ENCODE measurements around the gene FLII. TPM values are rescaled to one million over a fixed set of nuclear protein-coding genes. Genes with fewer than 3 reads are reported as not detected.
A peak's percentile ranks its signal among the peaks of the same experiment; 100 is the strongest.

Gene FLII
- total and polyA plus RNA-seq, 2 of the 13 experiments (the other 11 are each of a cell fraction or from before 2014, with no cell fraction given): 130 to 303 TPM

GRCh38 chr17:18260332-18261145, 2.0 kb upstream of the FLII start, which contains the start of gene MIEF2 (continued):
- TF ChIP-seq DZIP1 (CRISPR knock-in tag; IDR thresholded peaks at IDR 0.05): no peak
- no peak for TF ChIP-seq FOXP4 (CRISPR knock-in tag; IDR thresholded peaks at IDR 0.05)
- peak; percentile 41; the same call in 1 of the 2 replicates for TF ChIP-seq ZZZ3 (CRISPR knock-in tag; IDR thresholded peaks at IDR 0.05; ENCODE audit: borderline replicate concordance)
- no peak; the same call in 1 of the 2 replicates for TF ChIP-seq ZNF572 (CRISPR knock-in tag; IDR thresholded peaks at IDR 0.05)
- no peak for TF ChIP-seq MED1 (CRISPR knock-in tag; IDR thresholded peaks at IDR 0.05)
- TF ChIP-seq HOXA5 (CRISPR knock-in tag; IDR thresholded peaks at IDR 0.05): peak; percentile 29; the same call in 1 of the 2 replicates
- TF ChIP-seq ZNF431 (CRISPR knock-in tag; IDR thresholded peaks at IDR 0.05; ENCODE audit: borderline replicate concordance, low read depth): no peak
- no peak for TF ChIP-seq ZNF10 (CRISPR knock-in tag; IDR thresholded peaks at IDR 0.05; ENCODE audit: borderline replicate concordance, low read depth)
- no peak for TF ChIP-seq ONECUT2 (CRISPR knock-in tag; IDR thresholded peaks at IDR 0.05)
- 0 out of 2 replicates have a peak, but pooled peaks have one; percentile 48 for TF ChIP-seq ZFP37 (CRISPR knock-in tag; IDR thresholded peaks at IDR 0.05; ENCODE audit: borderline replicate concordance)
- peak; percentile 91 for TF ChIP-seq ZBTB2 (CRISPR knock-in tag; IDR thresholded peaks at IDR 0.05; ENCODE audit: low read depth)
- TF ChIP-seq SMARCC2 (IDR thresholded peaks at IDR 0.05): no peak
- TF ChIP-seq KLF12 (CRISPR knock-in tag; IDR thresholded peaks at IDR 0.05; ENCODE audit: borderline replicate concordance): no peak
- TF ChIP-seq RELA (CRISPR knock-in tag; IDR thresholded peaks at IDR 0.05): no peak
- TF ChIP-seq ZNF766 (CRISPR knock-in tag; IDR thresholded peaks at IDR 0.05; ENCODE audit: borderline replicate concordance): no peak; the same call in 1 of the 2 replicates
- TF ChIP-seq GZF1 (CRISPR knock-in tag; IDR thresholded peaks at IDR 0.05): no peak; the same call in 1 of the 2 replicates
- peak; percentile 11; the same call in 1 of the 2 replicates for TF ChIP-seq MAZ (IDR thresholded peaks at IDR 0.05; ENCODE audit: borderline replicate concordance, low read depth, low read length)
- peak; percentile 91 for TF ChIP-seq MAZ (CRISPR knock-in tag; IDR thresholded peaks at IDR 0.05; ENCODE audit: low read depth)
- TF ChIP-seq SOX6 (IDR thresholded peaks at IDR 0.05): no peak
- peak; percentile 40; the same call in 1 of the 2 replicates for TF ChIP-seq SOX6 (CRISPR knock-in tag; IDR thresholded peaks at IDR 0.05)
- peak; percentile 97 for TF ChIP-seq NFYB (CRISPR knock-in tag; IDR thresholded peaks at IDR 0.05)
- peak; percentile 92; the same call in 1 of the 2 replicates for TF ChIP-seq ZSCAN31 (CRISPR knock-in tag; IDR thresholded peaks at IDR 0.05; ENCODE audit: low read depth)
- TF ChIP-seq ZNF577 (CRISPR knock-in tag; IDR thresholded peaks at IDR 0.05; ENCODE audit: borderline replicate concordance, low read depth): no peak
- peak; percentile 67 to 84 for TF ChIP-seq POLR2A (IDR thresholded peaks at IDR 0.05; ENCODE audit: insufficient read depth in 1 of 2, low read depth in 2 of 2, low read length in 2 of 2)
- TF ChIP-seq ASH2L (IDR thresholded peaks at IDR 0.05; ENCODE audit: insufficient read length, low read depth, low read length): peak; percentile 77

All from HepG2 (cell line).